GM18499 (cell line): ENCODE results near the gene HSD17B7.
"Not testable (repeated sequence)": the region's sequence is repeated elsewhere in the genome, so short reads cannot be mapped to it uniquely, and the experiment has no call there.

Source experiments
- ATAC-seq: cut with Tn5 transposase; IDR thresholded peaks from one replicate; pipeline ENCODE4 v1.9.1; 2021; ENCODE audit warnings: moderate number of reproducible peaks; ENCODE audit not compliant: insufficient read depth, unreplicated experiment

HSD17B7 gene, protein sequence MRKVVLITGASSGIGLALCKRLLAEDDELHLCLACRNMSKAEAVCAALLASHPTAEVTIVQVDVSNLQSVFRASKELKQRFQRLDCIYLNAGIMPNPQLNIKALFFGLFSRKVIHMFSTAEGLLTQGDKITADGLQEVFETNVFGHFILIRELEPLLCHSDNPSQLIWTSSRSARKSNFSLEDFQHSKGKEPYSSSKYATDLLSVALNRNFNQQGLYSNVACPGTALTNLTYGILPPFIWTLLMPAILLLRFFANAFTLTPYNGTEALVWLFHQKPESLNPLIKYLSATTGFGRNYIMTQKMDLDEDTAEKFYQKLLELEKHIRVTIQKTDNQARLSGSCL

GRCh38 chr1:162790303-162790984, at the start of gene HSD17B7:
HSD17B7 (plus strand) TSS chr1:162790702; CDS start chr1:162790801, 99 bp downstream.
- peak; percentile 99 for ATAC-seq

DNA sequence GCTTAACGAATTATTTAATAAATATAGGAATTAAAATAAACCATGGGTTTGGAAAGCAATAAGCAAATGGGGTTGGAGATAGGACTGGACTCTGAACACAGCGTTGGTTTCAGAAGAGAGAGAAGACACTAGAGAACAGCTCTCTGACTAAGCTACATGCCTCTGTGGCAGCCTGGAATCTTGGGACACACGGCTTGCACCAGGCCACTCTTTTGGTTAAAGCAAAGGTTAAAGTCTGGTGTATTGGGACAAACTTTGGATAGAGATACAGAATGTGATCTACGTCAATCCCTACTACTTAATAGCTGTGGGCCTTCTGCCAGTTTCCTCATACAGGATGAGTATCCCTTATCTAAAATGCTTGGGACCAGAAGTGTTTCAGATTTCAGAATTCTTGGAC, 49.7 kb upstream of the HSD17B7 start:
- no peak for ATAC-seq

DNA sequence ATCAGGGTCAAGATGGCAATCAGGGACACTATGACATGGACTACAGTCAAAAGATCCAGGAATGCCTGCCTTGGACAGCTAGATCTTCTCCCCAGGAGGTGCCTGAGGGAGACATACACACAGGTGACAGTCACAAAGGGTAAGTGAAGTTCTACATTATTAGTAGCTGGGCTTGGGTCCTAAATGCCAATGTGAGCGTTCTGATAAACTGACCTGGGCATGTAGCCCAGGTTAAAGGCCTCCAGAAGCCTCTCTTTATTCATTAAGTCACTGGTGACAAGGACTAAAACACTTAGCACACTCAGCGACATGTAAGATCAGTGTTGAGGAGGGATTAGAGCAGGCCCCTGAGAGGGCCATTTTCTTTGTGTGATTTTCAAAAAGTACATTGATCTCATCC, 48.9 kb upstream of the HSD17B7 start:
- no peak for ATAC-seq

DNA sequence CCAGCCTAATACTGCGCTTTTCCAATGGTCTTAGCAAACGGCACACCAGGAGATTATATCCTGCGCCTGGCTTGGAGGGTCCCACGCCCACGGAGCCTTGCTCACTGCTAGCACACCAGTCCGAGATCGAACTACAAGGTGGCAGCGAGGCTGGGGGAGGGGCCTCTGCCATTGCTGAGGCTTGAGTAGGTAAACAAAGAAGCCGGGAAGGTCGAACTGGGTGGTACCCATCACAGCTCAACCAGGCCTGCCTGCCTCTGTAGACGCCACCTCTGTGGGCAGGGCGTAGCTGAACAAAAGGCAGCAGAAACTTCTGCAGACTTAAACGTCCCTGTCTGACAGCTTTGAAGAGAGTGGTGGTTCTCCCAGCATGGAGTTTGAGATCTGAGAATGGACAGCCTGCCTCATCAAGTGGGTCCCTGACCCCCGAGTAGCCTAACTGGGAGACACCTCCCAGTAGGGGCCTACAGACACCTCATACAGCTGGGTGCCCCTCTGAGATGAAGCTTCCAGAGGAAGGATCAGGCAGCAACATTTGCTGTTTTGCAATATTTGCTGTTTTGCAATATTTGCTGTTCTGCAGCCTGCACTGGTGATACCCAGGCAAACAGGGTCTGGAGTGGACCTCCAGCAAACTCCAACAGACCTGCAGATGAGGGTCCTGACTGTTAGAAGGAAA, 44.1 kb upstream of the HSD17B7 start:
- ATAC-seq: not testable (repeated sequence)

DNA sequence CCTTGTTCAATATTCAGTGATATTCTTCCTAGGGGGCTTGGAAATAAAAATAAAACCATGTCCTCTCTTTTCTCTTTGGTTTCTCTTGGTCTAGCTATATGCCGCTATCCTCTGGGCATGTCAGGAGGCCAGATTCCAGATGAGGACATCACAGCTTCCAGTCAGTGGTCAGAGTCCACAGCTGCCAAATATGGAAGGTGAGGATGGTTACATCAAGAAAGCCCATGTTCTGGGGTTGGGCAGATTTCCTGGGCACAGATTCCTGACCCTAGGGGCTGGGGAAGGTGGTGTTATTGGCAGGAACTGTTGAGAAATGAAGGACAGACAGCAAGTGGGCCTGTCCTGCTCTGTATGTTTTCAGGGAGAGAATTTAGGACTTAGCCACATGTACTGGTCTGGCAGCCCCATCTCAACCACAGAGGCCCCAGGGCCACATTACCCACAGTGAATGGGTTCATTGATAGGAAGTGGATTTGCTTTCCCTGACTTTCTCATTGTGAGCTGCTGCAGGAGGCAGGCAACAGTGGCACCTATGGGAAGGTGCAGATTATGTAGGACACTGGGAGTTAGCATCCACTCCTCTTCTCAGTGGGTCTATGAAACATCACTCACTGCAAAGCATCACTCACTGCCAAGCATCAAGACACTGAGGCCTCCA, 37.4 kb upstream of the HSD17B7 start:
- ATAC-seq: no peak

- ATAC-seq: no peak
Observed at GRCh38 chr1:162753998-162754585, 36.4 kb upstream of the HSD17B7 start.

DNA sequence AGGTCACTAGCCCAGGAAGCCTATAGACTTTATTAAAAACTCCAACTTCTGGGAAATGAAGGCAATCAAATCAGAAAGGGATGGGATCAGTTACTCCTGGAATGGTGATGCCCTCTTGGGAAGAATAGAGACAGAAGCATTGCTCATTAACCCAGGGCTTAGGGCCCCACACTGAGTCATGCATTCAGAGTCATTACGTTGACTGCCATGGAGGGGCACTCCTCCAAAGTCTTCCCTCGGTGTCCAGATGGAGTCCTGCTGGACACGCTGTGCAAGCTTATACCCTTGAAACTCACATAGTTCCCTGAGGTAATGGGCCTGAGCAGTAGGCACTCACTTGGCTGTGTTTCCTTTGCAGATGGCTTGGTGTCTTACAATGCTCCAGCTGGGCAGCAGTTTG, 35.2 kb upstream of the HSD17B7 start:
- ATAC-seq: no peak

DNA sequence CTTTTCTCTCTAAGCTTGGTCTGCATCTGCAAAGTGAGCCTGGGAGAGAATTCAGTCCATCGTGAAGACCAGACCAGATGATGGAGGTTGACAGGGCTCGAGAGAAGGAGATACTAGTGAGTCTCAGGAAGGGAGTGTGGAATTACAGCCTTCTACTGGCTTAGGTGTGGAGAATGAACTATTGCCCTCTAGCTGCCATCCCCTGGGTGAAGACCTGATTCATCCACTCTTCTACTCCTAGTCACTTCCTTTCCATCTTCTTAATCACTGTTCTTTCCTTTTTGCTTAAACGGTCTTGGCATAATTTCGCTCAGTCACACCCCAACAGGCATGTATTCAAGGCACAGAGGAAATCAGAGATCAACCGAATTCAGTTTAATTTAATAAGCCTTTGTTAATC, 34.0 kb upstream of the HSD17B7 start:
- ATAC-seq: no peak

GRCh38 chr1:162757476-162757875, 33.0 kb upstream of the HSD17B7 start:
- no peak for ATAC-seq

DNA sequence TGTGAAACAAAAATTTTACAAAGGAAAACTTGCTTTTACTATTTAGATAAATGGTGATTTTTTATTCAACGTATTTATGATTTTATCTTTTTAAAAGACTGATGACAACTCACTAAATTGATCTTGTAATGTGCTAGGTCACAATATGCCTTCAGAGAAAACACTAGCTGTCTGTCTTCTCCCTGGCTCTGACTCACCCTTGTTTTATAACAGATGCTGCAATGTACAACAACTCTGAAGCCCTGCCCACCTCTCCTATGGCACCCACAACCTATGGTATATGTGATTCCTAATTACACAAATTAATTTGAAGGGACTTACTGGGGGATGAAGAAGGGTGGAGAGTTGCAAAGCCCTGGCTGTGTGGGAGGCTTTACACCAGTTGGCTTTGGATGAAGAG, 24.7 kb upstream of the HSD17B7 start:
- no peak for ATAC-seq

GRCh38 chr1:162772571-162773154, 17.8 kb upstream of the HSD17B7 start:
- ATAC-seq: no peak

GRCh38 chr1:162774007-162774406, 16.5 kb upstream of the HSD17B7 start:
- ATAC-seq: no peak

DNA sequence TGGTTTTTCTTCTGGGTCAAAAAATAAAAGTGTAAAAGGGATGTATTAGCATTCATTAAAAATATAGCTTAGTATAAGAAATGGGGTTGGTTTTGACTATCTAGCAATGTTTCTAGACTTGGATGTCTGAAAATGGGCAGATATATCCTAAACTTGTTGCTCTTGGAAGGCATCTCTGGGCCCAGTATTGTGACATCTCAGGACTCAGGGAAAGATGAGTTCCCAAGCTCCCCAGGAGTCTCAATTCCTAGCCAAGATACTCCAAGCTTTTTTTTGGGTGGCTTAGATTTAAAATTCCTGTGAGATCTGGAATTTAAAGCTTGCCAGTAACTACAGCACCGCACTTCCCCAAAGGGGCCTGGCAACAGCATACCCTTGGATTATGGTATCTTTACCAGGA, 11.5 kb upstream of the HSD17B7 start:
- ATAC-seq: no peak

DNA sequence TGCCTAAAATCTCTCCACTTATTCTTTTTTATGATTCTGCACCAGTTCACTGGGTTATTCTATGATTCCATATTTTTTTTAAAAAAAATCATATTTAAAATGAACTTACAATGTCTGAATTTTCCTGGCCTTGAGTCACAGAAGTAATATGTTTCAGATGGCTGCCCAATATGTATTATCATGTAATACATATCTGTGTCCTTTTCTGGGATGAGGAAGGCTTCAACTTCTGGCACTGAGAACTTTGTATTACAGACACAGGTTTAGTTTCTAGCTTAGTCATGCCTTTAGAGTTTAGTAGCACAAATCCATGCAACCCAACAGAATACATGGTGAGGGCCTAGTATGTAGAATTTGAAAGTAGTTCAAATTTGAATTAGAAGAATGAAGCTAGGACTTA, 7.8 kb upstream of the HSD17B7 start:
- no peak for ATAC-seq

- not testable (repeated sequence) for ATAC-seq
Observed at GRCh38 chr1:162784926-162785325, 5.6 kb upstream of the HSD17B7 start.

DNA sequence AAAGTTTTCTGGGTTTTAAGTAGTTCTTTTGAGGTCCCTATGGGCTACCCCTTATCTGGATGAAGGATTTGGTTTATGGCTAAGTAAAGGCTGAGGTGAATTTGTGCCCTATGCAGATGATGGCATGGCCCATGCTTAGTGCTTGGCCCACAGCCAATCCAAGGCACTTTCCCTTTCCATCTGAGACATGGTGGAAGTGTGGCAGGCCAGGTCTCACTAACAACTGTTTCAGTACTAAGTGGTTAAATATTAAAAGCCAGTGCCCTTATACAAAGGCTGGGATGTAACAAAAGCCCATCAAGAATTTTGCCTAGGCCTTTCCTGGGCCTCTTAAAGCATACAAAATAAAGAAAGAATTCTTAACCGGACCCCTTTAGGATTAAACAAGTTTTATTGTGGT, 1.7 kb upstream of the HSD17B7 start:
- not testable (repeated sequence) for ATAC-seq

GRCh38 chr1:162790985-162791357, 469 bp downstream of the HSD17B7 start:
- ATAC-seq: peak; percentile 15

- ATAC-seq: not testable (repeated sequence)
Observed at GRCh38 chr1:162794284-162794683, 3.8 kb downstream of the HSD17B7 start.

DNA sequence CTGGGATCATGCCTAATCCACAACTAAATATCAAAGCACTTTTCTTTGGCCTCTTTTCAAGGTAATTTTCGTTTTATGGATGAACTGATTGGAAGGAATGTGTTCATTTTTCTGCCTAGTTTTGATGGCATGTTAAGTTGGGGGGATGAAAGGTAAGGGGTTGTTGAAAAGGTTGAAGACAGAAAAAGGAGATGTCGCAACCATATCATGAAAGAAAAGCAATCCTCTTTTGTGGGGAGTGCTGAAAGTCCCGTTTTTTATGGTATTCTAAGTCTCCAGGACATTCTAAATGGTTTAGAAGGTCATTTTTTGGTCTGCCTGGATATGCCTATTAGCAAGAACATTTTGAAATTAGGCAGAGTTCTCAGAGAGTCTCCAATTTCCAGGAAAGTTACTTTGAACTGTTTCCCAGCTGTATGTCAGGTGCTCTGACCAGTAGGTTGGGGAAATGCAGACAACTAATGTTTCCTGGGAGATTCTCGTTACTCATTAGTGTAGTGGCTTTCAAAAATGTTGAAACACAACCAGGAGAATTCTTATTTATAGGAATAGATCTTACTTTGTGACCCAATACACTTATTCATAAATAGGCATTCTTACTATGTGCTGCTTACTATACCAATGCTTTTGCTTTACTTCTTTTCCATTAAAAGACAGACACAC, 6.2 kb downstream of the HSD17B7 start:
- not testable (repeated sequence) for ATAC-seq
